Right lung (tissue), 5 donors: ENCODE data around the gene EFHC1. TPM values are rescaled to one million over a fixed set of nuclear protein-coding genes. Genes with fewer than 3 reads are reported as not detected.
A peak's percentile ranks its signal among the peaks of the same experiment; 100 is the strongest.

Experiments
- DNase-seq, 2 donors: peaks; one replicate each; pipeline ENCODE4 v3.0.0-alpha.2; 2013
- polyA plus RNA-seq, 5 donors: library from polyadenylated mRNA; unstranded; fragments of 120-200 nt; gene quantifications; one replicate each; pipeline versions ENCODE4 v1.2.1 to v1.2.3, GENCODE V29; 2013; ENCODE audit warnings: inconsistent platforms in 1 of 5, low replicate concordance in 1 of 5; ENCODE audit not compliant: insufficient read length in 5 of 5, insufficient read depth in 1 of 5

EFHC1 gene
- polyA plus RNA-seq, 5 donors: 43.3 to 70.9 (median 62.1) TPM

DNA sequence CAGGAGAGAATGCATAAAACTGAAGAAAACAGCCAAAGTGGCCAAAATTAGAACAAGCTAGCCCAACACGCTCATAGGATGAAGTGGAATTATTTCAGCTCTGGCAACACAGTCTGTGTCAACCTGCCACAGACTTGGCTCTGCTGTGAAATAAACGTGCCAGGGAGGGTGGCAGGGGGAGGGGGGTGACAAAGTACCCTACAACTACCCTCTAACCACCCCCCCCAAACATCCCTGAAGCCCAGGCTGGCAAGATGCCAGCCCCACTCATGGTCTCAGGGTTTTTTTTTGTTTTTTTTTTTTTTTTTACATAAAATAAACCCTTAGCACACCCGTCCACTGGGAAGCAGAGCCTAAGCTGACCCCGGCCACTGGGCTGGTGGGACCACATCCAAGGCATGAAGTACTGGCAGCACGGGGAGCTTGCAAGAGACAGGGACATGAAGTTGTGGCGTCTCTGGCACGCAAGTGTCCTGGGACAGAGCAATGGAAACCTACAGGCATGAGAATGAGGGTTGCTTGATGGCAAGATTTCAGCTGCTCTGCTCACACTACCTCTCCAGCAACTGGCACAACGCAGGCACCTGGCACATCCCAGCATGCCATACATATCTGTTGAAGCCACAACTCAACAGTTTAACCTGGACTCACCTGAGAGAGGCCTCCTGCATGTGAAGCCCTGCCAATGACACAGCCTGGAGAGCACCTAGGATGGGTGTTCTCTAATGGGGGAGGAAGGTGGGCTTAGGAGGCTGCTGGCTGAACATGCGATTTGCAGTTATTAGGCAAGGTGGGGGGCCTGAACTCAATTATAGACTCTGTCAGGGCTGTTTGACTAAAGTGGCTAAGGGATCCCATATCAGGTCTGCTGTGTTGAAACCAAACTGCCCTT is 80.3 kb downstream of the EFHC1 start:
- DNase-seq: no peak

DNA sequence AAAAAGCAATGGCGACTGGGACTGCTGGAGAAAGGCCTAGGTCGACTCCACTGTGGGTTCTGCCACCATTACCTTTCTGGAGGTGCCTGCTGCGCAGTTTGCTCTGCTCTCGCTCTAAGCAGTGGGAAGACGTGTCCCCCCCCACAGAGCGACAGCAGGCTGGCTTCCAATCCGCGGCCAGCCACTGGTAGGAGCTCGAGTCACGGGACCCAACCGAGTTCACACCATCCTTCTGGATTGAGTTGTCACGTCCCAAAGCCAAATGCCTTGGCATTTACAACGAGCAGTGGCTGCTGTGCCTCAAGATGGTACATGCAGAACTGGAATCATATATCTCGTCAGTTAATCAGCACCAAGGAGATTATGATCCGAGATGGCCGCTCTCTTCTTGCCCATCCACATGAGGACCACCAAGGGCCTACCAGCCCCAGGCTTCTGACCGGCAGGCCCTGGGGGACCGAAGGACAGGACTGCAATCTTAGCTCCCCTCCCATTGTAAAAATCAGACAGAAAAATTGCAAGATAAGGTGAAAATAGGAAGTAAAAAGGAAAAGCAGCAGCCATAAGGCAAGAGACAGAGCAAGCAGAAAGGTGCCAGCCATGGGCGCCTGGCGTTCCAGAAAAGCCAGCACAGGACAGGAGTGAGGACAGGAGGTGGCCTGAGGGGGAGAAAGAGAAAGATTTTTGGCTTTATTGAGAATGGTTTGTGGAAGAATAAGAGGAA is 82.3 kb downstream of the EFHC1 start:
- DNase-seq: no peak

DNA sequence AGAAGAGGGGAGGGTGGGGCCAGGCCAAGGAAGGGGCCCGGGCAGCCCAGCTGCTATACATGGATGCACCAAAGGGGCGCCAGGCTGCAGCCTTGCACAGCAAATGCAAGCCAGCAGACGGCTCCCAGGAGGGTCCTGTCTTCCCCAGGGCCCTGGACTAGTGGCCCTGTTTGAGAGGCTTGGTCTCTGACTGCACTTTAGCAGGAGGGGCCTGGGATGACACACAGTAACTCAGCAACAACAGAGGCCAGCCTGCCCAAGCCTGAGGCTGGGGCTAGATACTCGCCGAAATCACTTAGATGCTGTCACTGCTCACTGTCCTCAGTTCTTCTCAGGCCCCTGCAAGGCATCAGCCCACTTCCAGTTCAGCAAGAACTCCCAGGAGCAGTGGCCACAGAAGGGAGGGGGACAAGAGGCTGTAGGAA is 83.2 kb downstream of the EFHC1 start:
- DNase-seq: no peak

DNA sequence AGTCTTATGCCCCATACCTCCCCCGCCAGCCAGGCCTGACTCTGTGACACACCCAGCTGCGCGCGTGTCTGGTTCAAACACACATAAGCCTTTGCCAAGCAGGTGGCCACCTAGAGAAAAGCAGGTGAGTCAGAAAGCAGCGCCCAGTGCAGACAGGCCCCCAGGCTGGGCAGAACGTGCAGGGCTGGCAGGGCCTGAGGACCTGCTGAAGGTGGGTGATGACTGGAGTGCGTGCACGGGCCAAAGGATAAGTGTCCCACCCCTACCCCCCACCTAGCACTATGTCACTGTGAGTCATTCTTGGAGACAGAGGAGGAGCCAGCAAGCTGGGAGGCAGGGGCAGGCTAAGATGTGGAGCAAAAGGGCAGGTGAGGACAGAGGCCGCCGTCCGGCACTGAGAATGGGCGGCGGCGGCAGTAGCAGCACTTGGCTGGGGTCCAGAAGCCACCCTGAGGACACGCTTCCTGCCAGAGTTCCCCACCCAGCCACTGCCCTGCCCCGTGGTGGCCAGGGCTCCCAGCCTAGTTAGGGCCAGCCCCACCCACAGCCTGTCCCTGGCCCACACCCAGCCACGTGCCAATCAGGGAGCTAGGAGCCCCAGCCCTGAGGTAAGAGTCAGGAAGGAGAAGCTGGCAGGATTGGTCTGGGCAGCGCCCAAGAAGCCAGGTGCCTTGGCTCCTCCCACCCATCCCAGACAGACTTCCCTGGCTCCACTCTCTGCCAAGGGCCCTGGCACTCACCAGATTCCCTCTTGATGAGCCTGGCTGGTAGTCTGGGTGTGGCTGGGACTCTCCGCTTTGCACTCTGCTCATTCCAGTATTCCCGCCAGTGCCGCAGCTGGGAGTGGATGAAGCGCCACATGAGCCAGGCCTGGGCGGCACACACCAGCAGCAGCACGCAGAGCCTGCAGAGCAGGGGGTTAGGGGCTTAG is 84.0 kb downstream of the EFHC1 start:
- peak in 1 of 2 donors; percentile 56 for DNase-seq

DNA sequence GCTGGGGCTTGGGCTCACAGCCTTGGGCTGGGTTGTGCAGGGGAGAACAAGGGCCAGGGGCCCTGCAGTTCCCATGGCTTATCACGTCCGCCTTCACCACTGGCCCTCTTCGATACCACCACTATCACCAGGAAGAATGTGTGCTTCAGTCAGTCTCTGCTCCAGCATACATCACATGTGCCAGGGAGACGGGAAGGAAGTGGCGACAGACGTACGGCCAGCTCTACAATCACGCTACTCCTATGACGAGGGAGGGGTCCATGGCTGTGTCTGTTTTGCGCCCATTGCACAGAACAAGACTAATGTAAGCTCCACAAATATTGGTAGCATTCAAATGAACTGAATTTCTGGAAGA is 84.6 kb downstream of the EFHC1 start:
- no peak for DNase-seq

DNA sequence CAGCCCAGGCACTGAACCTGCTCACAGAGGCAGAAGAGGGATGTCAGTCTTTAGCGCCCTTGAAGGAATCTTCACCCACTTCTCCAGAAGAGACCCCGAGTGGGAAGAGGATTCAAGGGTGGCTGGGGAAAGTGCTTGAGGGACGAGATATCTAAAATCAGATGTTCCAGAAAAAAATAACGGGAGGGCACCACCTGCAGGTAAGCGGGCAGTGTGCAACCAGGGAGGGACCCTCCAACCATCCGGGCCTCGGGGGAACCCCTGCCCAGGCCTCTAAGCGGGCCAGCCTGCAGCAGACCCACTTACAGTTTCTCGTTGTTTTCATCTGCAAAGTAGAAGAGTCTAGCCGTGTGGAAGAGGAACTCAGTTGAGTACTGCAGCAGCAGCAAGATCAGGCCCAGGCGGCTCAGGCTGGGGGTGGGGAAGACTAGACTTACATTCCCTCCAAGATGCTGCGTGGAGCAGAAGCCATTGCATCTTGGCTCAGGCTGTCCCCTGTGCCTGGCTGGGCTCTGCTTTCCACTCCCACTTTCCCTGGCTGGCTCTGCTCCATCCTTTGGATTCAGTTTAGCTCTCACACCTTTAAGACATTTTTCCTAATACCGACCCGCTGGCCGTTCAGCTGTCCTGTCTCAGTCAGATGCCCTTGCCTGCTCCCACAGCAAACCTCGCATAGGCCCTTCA is 85.7 kb downstream of the EFHC1 start:
- DNase-seq: no peak

DNA sequence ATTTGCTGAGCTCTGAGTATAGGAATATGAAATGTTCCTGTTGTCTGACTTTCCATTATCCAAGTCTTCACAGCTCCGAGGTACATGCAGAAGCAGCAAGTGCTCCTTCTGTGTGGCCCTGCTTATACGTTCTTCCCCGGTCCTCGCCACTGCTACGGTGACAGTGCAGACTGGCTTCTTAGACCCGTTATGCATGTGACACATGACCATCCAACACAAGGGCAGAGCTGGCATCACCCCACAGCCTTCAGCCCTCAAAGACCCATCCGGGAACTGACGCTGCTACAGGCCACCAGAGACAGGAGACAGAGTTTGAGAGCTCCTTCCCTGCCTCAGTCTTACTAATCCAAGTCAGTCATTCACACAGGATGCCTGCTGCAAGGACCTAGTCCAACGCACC is 86.3 kb downstream of the EFHC1 start:
- DNase-seq: no peak

DNA sequence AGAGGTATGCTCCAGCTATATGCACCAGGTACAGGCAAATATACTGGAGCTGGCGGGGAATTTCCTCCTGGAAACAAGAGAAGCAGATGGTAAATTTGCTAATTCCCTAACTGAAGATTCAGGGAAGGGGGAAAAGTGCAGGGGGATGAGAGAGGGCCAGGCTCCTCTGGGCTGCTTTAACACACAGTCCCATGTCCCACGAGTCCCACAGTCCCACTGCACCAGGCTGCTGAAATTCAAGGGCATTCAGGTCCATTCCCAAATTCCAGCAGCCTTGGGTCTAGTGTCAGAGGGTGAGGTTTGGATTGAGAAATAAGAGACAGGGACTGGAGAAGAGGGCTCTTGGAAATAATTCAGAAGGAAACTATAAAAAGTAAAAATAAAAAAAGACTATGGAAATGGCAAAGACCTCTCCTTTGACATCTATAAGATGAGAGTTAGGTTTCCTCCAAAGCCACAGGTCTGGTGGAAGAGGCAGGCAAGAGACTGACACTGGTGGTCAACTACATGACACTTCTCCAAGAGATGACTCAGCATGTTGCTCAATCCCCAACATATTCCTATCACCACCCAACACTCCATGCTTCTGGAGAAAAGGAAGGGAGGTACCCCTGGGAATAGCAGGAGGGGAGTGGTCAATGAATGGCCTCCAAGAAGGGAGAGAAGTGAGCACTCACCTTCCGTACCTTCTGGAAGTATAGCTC is 87.6 kb downstream of the EFHC1 start:
- no peak for DNase-seq

DNA sequence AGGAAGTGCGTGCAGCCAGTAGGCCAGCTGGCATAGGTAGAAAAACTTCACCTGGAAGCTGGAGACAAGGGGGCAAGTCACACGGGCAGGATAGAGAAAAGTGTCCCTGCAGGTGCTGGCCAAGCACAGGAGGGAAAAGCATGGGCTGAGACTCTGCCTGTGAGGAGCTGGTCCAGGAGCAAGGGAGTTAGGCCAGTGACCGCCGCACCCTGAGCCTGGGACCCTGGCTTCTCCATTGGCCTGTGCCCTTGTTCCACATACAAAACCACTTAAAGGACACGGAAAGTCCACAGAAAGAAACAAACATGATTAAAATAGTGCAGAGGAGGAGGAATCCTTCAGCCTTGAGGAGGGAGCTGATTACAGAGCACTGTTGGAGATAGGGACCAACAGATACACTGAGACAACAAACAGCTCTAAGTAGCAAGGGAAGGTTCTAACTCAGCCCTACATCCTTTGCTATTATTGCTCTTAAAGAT is 88.2 kb downstream of the EFHC1 start:
- no peak for DNase-seq

DNA sequence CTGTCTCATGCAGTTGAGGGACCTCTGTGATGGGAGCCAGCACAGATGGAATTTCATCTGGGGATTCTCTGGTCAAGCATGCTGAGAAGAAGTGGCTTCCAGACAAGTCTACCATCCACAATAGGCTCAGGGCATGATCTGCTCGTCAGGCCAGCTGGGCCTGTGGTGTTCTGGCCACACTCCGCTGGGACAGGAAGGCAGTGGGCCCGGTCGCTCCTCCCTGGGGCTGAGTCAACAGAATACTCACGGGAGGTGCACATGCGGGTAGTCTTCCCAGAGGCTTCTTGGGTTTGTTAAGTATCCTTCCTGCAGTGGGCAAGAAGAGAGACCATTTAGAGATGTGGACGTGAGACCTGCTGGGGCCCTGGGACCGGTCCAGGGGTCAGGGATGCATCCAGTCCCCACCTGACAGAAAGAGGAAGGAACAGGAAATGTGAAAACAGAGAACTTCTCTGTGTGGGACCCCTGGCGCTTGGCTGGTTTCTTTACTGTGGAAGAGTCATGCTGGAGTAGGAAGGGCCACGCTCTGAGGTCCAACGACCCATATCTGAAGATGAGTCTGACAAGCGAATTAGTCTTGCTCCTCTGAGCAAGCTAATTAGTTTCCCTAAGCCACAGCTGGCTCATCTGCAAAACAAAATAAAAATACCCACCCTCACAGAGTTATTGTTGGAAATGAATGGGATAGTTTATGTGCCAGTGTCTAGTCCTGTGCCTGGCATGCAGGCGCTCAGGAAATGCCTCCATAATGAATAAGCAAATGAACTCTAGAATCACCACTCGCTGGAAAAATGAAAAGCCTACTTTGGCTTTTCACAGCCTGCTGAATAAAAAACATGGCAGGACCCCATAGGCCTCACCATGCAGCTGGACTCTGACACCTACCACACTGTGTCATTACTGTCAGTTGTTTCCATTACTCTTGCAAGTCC is 89.4 kb downstream of the EFHC1 start:
- no peak for DNase-seq

DNA sequence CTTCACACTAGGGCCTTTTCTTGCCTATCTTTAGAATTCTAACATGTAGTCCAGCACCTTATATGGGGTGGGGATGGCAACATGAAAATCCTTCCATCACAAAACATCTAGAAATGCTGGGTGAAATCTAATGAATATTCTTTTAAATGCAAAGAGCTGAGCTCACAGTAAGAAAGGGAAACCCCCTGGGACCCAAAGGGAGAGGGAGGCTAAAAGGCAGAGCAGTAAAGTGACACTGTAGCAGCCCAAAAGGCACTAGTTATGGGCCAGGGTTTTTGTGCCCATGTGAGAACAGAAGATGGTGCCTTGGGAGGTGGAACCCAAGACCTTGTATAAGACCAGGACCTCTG is 90.0 kb downstream of the EFHC1 start:
- DNase-seq: no peak

DNA sequence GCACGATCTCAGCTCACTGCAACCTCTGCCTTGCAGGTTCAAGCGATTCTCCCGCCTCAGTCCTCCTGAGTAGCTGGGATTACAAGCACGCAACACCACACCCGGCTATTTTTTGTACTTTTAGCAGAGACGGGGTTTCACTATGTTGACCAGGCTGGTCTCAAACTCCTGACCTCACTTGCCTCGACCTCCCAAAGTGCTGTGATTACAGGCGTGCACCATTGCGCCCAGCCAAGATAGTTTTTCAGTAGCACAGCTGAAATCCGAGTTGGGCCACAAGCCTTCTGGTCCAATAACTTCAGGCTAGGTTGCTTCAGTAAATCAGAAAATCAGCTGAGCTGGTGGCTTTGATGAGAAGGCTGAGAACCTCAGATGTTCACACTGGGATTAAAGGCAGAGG is 91.0 kb downstream of the EFHC1 start:
- no peak for DNase-seq

DNA sequence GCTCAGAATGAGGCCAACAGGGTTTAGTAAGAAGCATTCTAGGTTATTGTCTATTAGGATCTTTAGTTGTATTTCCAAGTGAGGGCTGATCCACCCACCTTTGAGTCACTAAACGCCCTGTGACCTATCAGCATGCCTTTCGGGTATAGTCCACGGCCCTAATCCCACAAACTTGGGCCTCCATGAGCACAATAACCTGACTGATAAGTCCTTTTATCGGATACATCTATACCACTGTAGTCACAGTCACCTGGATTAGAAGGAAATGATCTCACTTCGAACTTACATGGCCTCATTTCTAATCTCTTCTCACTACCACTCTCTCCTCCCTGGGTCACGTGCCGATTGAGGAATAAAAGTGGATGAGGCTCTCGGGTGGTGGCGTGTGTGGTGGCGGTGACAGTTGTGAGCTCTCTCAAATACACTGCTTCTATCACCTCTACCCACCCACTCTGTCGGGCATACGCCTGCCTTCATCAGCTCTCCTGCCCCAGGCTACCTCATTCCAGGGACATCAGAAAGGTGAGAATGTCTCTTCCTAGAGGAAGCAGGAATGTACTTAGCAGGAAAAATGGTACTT is 91.5 kb downstream of the EFHC1 start:
- no peak for DNase-seq

DNA sequence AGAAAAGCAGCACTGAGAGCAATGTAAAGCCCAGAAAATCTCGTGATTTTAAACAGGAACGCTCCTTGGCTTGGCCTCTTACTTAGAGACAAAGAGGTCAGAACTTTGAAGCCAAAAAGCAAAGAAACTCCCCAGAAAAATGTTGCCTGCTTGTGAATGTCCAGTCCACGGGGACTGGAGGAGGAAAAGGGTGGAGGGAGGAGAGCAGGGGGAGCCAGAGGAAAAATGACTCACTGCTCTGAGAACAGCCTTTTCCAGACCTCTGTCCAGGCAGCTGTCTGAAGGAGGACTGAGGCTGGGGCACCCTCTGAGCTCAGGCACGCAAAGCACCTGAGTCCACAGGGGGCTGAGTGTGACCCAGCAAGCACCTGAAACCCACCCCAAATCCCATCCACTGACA is 92.1 kb downstream of the EFHC1 start:
- no peak for DNase-seq

DNA sequence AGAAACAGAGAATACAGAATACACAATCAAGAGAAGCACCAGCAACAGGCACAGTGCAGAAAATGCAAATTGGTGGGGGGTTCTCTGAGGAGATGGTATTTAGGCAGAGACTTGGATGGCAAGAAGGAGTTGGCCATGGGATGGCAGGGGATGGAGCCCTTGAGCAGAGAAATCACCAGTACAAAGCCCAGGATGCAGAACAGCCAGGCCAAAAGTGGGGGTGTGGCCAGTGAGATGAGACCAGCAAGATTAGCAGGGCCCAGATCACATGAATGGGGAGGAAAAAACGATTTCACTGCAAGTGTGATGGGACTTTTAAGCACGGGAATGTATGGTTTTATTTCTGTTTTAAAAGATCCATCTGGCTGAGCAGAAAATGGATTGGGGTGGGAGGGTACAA is 93.3 kb downstream of the EFHC1 start:
- no peak for DNase-seq

DNA sequence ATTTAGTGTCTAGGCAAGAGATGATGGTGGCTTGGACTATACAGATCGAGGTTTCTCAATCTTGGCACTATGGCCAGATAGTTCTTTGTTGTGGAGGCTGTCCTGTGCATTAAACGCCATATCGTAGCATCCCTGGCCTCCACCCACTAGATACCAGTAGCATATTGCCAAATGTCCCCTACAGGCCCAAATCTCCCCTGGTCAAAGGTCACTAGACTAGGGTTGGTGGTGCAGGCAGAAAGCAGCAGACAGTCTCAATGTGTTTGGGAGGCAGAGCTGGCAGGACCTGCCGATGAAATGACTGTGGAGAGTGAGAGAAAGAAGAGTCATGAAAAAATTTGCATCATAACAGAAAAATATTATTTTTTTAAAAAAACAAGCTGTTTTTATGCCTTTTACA is 93.8 kb downstream of the EFHC1 start:
- DNase-seq: no peak

DNA sequence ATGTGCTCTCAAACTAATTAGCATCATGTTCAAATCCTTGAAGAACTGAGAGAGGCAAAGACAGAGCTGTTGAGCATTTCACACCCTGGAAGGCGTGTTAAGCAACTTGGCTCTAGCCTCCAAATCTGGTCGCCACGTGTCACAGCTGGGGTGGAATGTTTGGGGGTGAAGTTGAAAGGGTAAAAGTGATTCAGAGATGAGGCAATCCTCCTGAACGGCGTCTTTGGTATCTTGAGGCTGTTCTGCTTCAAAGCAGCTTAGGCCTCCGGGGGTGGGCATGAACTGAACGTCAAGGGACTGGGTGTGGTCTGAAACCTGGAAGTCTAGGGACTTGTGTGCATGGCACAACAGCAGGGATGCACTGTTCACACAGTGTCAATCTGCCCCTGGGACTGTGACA is 94.4 kb downstream of the EFHC1 start:
- DNase-seq: no peak

DNA sequence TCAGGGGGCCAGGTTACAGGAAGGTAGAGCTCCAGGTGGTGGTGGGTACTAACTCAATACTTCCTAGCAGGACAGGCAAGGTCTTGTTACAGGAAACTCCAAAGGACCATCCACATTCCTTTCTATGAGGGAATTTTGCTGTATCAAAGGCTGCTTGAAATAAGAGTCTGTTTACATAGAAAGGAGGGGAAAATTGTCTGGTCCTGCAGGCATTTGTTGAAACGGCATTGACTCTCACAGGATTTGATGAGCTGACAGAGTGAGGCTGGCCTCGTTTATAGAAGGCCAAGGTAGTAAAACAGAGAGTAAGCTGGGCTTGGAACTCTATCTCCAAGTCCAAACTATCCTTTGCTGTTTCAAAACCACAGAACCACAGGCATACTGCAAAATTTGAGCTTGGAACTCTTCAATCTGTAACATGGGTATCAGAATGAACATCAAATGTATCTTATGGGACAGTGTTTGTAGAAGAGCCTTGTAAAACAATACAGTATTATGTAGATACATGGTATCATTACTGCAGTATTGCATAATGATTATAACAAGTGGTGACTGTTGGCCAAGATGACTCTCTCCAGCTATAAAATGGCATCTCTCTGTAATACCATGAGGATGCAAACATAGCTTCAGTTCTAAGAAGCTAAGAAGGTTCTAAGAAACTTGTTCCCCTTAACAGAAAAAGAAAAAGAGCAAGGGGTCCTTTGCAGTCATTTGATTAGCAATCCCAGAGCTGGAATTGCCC is 95.2 kb downstream of the EFHC1 start:
- no peak for DNase-seq

DNA sequence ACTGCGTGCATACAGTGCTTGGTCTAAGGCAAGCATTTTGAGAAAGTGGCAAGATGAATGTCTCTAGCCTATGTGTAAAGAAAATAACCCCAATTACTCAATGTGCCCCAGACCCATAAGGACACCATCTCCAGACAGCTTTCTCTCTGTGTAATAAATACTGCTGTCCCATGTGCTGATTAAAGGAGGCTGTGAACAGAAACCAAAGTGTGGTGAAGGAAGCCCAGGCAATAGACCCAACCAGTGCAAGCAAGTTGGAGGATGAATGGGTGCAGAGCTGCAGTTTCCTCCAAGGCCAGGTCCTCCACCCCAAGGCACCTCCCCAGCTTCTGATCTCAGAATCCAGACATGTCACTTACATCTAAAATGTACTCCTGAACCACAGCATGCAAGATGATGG is 96.1 kb downstream of the EFHC1 start:
- no peak for DNase-seq
